ENCODE measurements around the gene DOCK8. TPM values are rescaled to one million over a fixed set of nuclear protein-coding genes. Genes with fewer than 3 reads are reported as not detected.

Gene DOCK8
- total and polyA plus RNA-seq, 2 of the 13 experiments (the other 11 are each of a cell fraction or from before 2014, with no cell fraction given): 0.28 to 0.38 TPM

DNA sequence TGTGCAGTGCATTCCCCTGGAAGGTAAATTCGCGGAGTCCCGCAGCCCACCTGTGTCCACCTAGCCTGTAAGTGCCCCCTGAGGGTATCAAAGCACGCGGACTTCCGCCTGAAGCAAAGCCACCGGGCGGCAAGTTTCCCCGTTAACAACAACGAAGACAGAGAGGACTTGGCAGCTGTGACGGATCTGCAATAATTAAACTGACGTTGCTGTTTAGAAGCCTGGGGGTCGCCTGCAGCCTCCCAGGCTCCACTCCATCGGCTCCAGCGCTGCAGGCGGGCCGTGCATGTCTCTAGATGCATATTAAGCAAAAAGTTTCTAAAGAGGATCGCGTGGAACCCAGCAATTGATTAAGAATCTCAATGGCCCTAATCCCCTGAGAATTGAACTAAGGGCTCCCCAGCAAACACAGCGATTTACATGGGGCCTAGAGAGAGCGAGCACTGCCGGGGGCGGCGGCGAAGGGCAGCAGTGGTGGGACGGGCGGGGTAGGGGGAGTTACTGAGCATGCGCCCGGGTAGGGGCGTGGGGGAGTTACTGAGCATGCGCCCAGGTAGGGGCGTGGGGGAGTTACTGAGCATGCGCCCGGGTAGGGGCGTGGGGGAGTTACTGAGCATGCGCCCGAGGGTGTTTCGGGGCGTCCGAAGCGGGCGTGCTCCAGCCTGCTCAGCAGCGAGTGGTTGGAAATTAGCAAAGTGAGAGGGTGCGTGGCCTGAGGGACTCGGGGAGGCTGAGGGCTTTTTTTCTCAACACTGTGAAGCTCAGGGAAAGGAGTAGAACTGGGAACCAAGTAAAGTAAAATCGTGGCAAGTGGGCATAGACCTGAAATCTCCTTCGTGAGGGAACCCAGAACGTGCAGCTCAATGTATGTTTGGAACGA is 255.2 kb downstream of the DOCK8 start (continued):
- TF ChIP-seq KMT2A (CRISPR knock-in tag; IDR thresholded peaks at IDR 0.05): peak; percentile 59
- TF ChIP-seq, protein P1, sequence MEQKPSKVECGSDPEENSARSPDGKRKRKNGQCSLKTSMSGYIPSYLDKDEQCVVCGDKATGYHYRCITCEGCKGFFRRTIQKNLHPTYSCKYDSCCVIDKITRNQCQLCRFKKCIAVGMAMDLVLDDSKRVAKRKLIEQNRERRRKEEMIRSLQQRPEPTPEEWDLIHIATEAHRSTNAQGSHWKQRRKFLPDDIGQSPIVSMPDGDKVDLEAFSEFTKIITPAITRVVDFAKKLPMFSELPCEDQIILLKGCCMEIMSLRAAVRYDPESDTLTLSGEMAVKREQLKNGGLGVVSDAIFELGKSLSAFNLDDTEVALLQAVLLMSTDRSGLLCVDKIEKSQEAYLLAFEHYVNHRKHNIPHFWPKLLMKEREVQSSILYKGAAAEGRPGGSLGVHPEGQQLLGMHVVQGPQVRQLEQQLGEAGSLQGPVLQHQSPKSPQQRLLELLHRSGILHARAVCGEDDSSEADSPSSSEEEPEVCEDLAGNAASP (CRISPR knock-in tag; IDR thresholded peaks at IDR 0.05; ENCODE audit: borderline replicate concordance): 0 out of 2 replicates have a peak, but pooled peaks have one; percentile 11
- no peak; the same call in 1 of the 2 replicates for TF ChIP-seq ZNF557 (CRISPR knock-in tag; IDR thresholded peaks at IDR 0.05)
- TF ChIP-seq MZF1 (CRISPR knock-in tag; IDR thresholded peaks at IDR 0.05; ENCODE audit: borderline replicate concordance): 0 out of 2 replicates have a peak, but pooled peaks have one; percentile 60
- TF ChIP-seq, protein P2, sequence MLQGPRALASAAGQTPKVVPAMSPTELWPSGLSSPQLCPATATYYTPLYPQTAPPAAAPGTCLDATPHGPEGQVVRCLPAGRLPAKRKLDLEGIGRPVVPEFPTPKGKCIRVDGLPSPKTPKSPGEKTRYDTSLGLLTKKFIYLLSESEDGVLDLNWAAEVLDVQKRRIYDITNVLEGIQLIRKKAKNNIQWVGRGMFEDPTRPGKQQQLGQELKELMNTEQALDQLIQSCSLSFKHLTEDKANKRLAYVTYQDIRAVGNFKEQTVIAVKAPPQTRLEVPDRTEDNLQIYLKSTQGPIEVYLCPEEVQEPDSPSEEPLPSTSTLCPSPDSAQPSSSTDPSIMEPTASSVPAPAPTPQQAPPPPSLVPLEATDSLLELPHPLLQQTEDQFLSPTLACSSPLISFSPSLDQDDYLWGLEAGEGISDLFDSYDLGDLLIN (CRISPR knock-in tag; IDR thresholded peaks at IDR 0.05; ENCODE audit: borderline replicate concordance): no peak
- TF ChIP-seq ZNF83 (CRISPR knock-in tag; IDR thresholded peaks at IDR 0.05; ENCODE audit: borderline replicate concordance): no peak
- no peak; the same call in 1 of the 2 replicates for TF ChIP-seq HMG20B (CRISPR knock-in tag; conservative IDR thresholded peaks at IDR 0.05)
- TF ChIP-seq SALL1 (CRISPR knock-in tag; IDR thresholded peaks at IDR 0.05): peak; percentile 87
- peak; percentile 59 for TF ChIP-seq RBFOX2 (IDR thresholded peaks at IDR 0.05; ENCODE audit: low read depth, low read length)
- no peak for TF ChIP-seq ZSCAN20 (CRISPR knock-in tag; IDR thresholded peaks at IDR 0.05; ENCODE audit: borderline replicate concordance)
- TF ChIP-seq STAT5B (CRISPR knock-in tag; IDR thresholded peaks at IDR 0.05): no peak
- TF ChIP-seq TAF1 (CRISPR knock-in tag; IDR thresholded peaks at IDR 0.05): peak; percentile 67; the same call in 1 of the 2 replicates
- no peak for TF ChIP-seq PRPF4 (IDR thresholded peaks at IDR 0.05; ENCODE audit: low read depth, low read length, poor library complexity, severe bottlenecking)
- 0 out of 2 replicates have a peak, but pooled peaks have one; percentile 63 for TF ChIP-seq ZNF546 (CRISPR knock-in tag; conservative IDR thresholded peaks at IDR 0.05)
- TF ChIP-seq, protein P3, sequence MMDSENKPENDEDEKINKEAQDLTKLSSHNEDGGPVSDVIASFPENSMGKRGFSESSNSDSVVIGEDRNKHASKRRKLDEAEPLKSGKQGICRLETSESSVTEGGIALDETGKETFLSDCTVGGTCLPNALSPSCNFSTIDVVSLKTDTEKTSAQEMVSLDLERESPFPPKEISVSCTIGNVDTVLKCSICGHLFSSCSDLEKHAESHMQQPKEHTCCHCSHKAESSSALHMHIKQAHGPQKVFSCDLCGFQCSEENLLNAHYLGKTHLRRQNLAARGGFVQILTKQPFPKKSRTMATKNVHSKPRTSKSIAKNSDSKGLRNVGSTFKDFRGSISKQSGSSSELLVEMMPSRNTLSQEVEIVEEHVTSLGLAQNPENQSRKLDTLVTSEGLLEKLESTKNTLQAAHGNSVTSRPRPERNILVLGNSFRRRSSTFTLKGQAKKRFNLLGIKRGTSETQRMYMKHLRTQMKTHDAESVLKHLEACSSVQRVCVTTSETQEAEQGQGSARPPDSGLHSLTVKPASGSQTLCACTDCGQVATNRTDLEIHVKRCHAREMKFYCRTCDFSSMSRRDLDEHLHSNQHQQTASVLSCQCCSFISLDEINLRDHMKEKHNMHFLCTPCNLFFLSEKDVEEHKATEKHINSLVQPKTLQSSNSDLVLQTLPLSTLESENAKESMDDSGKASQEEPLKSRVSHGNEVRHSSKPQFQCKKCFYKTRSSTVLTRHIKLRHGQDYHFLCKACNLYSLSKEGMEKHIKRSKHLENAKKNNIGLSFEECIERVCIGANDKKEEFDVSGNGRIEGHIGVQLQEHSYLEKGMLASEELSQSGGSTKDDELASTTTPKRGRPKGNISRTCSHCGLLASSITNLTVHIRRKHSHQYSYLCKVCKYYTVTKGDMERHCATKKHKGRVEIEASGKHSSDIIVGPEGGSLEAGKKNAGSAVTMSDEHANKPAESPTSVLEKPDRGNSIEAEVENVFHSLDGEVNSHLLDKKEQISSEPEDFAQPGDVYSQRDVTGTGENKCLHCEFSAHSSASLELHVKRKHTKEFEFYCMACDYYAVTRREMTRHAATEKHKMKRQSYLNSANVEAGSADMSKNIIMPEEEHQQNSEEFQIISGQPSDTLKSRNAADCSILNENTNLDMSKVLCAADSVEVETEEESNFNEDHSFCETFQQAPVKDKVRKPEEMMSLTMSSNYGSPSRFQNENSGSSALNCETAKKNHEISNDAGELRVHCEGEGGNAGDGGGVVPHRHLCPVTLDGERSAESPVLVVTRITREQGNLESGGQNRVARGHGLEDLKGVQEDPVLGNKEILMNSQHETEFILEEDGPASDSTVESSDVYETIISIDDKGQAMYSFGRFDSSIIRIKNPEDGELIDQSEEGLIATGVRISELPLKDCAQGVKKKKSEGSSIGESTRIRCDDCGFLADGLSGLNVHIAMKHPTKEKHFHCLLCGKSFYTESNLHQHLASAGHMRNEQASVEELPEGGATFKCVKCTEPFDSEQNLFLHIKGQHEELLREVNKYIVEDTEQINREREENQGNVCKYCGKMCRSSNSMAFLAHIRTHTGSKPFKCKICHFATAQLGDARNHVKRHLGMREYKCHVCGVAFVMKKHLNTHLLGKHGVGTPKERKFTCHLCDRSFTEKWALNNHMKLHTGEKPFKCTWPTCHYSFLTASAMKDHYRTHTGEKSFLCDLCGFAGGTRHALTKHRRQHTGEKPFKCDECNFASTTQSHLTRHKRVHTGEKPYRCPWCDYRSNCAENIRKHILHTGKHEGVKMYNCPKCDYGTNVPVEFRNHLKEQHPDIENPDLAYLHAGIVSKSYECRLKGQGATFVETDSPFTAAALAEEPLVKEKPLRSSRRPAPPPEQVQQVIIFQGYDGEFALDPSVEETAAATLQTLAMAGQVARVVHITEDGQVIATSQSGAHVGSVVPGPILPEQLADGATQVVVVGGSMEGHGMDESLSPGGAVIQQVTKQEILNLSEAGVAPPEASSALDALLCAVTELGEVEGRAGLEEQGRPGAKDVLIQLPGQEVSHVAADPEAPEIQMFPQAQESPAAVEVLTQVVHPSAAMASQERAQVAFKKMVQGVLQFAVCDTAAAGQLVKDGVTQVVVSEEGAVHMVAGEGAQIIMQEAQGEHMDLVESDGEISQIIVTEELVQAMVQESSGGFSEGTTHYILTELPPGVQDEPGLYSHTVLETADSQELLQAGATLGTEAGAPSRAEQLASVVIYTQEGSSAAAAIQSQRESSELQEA (CRISPR knock-in tag; IDR thresholded peaks at IDR 0.05; ENCODE audit: not compliant biosample characterization): no peak
